Caki2 (cell line): ENCODE data around the gene FAF1. TPM values are rescaled to one million over a fixed set of nuclear protein-coding genes. Genes with fewer than 3 reads are reported as not detected.
A peak's percentile ranks its signal among the peaks of the same experiment; 100 is the strongest.

Experiments used
- DNase-seq: peaks from one replicate; pipeline ENCODE4 v3.0.0-alpha.2; 2015; ENCODE audit warnings: low read depth
- in situ Hi-C: cut with HindIII; loops from 2 replicates; pipeline ENCODE4 v1.10.0; 2016; ENCODE audit warnings: low sequenced_read_pairs, low pct_unique_long_range_greater_than_20kb, mixed read lengths
- total RNA-seq: library from RNA; depleted of rRNA; stranded (reverse); fragments of >200 nt; shearing (Covaris generic); gene quantifications from 2 replicates; pipeline ENCODE4 v1.2.3, GENCODE V29; 2014; ENCODE audit warnings: low replicate concordance

Gene FAF1
- total RNA-seq, 1 experiment from 2014 or later: 23.7 TPM

GRCh38 chr1:50979937-50980336 is 19.9 kb upstream of the FAF1 start:
- peak; percentile 42 for DNase-seq
- in situ Hi-C loops: no loop called here

- peak; percentile 81 for DNase-seq
- in situ Hi-C loops: no loop called here
Observed at GRCh38 chr1:50978852-50979781, 19.1 kb upstream of the FAF1 start.

GRCh38 chr1:50978144-50978851 is 18.2 kb upstream of the FAF1 start:
- in situ Hi-C loops: no loop called here
- DNase-seq: peak; percentile 79

- peak; percentile 67 for DNase-seq
- in situ Hi-C loops: no loop called here
Observed at GRCh38 chr1:50977575-50978143, 17.6 kb upstream of the FAF1 start.

- DNase-seq: peak; percentile 85
- in situ Hi-C loops: no loop called here
Observed at GRCh38 chr1:50976890-50977574, 17.0 kb upstream of the FAF1 start.

- peak; percentile 81 for DNase-seq
- in situ Hi-C loops: no loop called here
Observed at GRCh38 chr1:50976111-50976889, 16.2 kb upstream of the FAF1 start.

GRCh38 chr1:50975436-50975835 is 15.4 kb upstream of the FAF1 start:
- in situ Hi-C loops: no loop called here
- DNase-seq: peak; percentile 57

- in situ Hi-C loops: no loop called here
- DNase-seq: peak; percentile 69
Observed at GRCh38 chr1:50974618-50974935, 14.5 kb upstream of the FAF1 start.

GRCh38 chr1:50973875-50974617 is 14.0 kb upstream of the FAF1 start:
- peak; percentile 84 for DNase-seq
- in situ Hi-C loops: no loop called here

- DNase-seq: no peak
- in situ Hi-C loops: no loop called here
Observed at GRCh38 chr1:50973255-50973654, 13.2 kb upstream of the FAF1 start.

- DNase-seq: peak; percentile 61
- in situ Hi-C loops: no loop called here
Observed at GRCh38 chr1:50972766-50973165, 12.7 kb upstream of the FAF1 start.

- DNase-seq: peak; percentile 60
- in situ Hi-C loops: no loop called here
Observed at GRCh38 chr1:50971748-50972305, 11.8 kb upstream of the FAF1 start.

- in situ Hi-C loops: no loop called here
- peak; percentile 63 for DNase-seq
Observed at GRCh38 chr1:50970931-50971582, 11.0 kb upstream of the FAF1 start.

GRCh38 chr1:50970509-50970887 is 10.4 kb upstream of the FAF1 start:
- DNase-seq: no peak
- in situ Hi-C loops: no loop called here

- DNase-seq: peak; percentile 90
- in situ Hi-C loops: no loop called here
Observed at GRCh38 chr1:50969611-50970508, 9.8 kb upstream of the FAF1 start, which contains the start of gene CDKN2C. TSS of gene CDKN2C (plus strand) at chr1:50970245. CDS start at chr1:50970369, 124 bp downstream.
